ENCODE data around the gene ECE1. TPM values are rescaled to one million over a fixed set of nuclear protein-coding genes. Genes with fewer than 3 reads are reported as not detected.

Gene ECE1
- total and polyA plus RNA-seq, 2 experiments from 2014 or later: 82.3 to 100 TPM

- DNase-seq: no peak
- H3K4me2 ChIP-seq (ENCODE audit: unreplicated experiment): no peak overlapping the region
Observed at GRCh38 chr1:21239221-21239620, 51.0 kb downstream of the ECE1 start.

GRCh38 chr1:21238141-21238800, 52.0 kb downstream of the ECE1 start:
- Histone ChIP-seq H3K27ac (peak overlapping the region; percentile 43; the same call in 1 of the 2 replicates), H3K4me2 (ENCODE audit: unreplicated experiment) (no peak overlapping the region), H3K36me3 (ENCODE audit: low read depth) (peaks cover 24% of the 10 kb centered on the region; the same call in 1 of the 2 replicates), H3F3A (ENCODE audit: insufficient read depth) (peaks cover 29% of the 10 kb centered on the region), H3K27me3 (replicated peaks; ENCODE audit: insufficient read depth) (no peaks in the 10 kb centered on the region), H3K9me3 (ENCODE audit: low read depth) (no peaks in the 10 kb centered on the region), H3K4me3 (no peak overlapping the region), H3K9ac (no peak overlapping the region), H3K4me1 (ENCODE audit: insufficient read depth) (peaks cover 22% of the 10 kb centered on the region), H3K9me2 (ENCODE audit: insufficient read depth) (no peaks in the 10 kb centered on the region), H3K79me2 (ENCODE audit: insufficient read depth) (no peaks in the 10 kb centered on the region), H4K20me1 (ENCODE audit: insufficient read depth) (peaks cover 5% of the 10 kb centered on the region), H2AFZ (no peak overlapping the region)
- in situ Hi-C loops (cut with MboI): loop anchor here (10.0 to 25.0 kb wide), 3 partner anchors 127 to 427 kb away; partner anchors contain the start of gene RAP1GAP
- DNase-seq: peak; percentile 84
- TF ChIP-seq EZH2 (IDR thresholded peaks at IDR 0.05; ENCODE audit: insufficient read depth, poor library complexity, severe bottlenecking): no peak
- TF ChIP-seq EZH2phosphoT487 (IDR thresholded peaks at IDR 0.05; ENCODE audit: insufficient read depth, low read depth): no peak
- 64 to 66% methylated on average over 16 to 17 of the region's 17 CpGs for WGBS, 2 experiments (ENCODE audit: low coverage in 1 of 2, low lambda C conversion rate in 2 of 2, missing lambda C conversion rate in 2 of 2)

More at GRCh38 chr1:21239221-21239620, 51.0 kb downstream of the ECE1 start:
- Histone ChIP-seq H3K4me3 (no peak overlapping the region), H2AFZ (no peak overlapping the region), H3K79me2 (ENCODE audit: insufficient read depth) (no peaks in the 10 kb centered on the region), H3F3A (ENCODE audit: insufficient read depth) (peaks cover 29% of the 10 kb centered on the region), H3K27me3 (replicated peaks; ENCODE audit: insufficient read depth) (no peaks in the 10 kb centered on the region), H3K27ac (peak overlapping the region; percentile 43; the same call in 1 of the 2 replicates), H3K9ac (no peak overlapping the region), H4K20me1 (ENCODE audit: insufficient read depth) (peaks cover 5% of the 10 kb centered on the region), H3K9me3 (ENCODE audit: low read depth) (no peaks in the 10 kb centered on the region), H3K9me2 (ENCODE audit: insufficient read depth) (no peaks in the 10 kb centered on the region), H3K4me1 (ENCODE audit: insufficient read depth) (peaks cover 22% of the 10 kb centered on the region), H3K36me3 (ENCODE audit: low read depth) (peaks cover 24% of the 10 kb centered on the region; the same call in 1 of the 2 replicates)
- TF ChIP-seq EZH2phosphoT487 (IDR thresholded peaks at IDR 0.05; ENCODE audit: insufficient read depth, low read depth) (no peak), EZH2 (IDR thresholded peaks at IDR 0.05; ENCODE audit: insufficient read depth, poor library complexity, severe bottlenecking) (no peak)
- in situ Hi-C loops (cut with MboI): loop anchor here (10.0 to 25.0 kb wide), 3 partner anchors 126 to 426 kb away; partner anchors contain the start of gene RAP1GAP
- WGBS, 2 experiments (ENCODE audit: low coverage in 1 of 2, low lambda C conversion rate in 2 of 2, missing lambda C conversion rate in 2 of 2): 84 to 87% methylated on average over 10 of the region's 10 CpGs

- Histone ChIP-seq H3K4me2 (ENCODE audit: unreplicated experiment) (no peak overlapping the region), H3K4me1 (ENCODE audit: insufficient read depth) (peaks cover 22% of the 10 kb centered on the region), H2AFZ (no peak overlapping the region), H3K4me3 (no peak overlapping the region), H3K9me3 (ENCODE audit: low read depth) (no peaks in the 10 kb centered on the region), H3K9ac (no peak overlapping the region), H3F3A (ENCODE audit: insufficient read depth) (peaks cover 29% of the 10 kb centered on the region), H3K36me3 (ENCODE audit: low read depth) (peaks cover 27% of the 10 kb centered on the region; the same call in 1 of the 2 replicates), H3K27me3 (replicated peaks; ENCODE audit: insufficient read depth) (no peaks in the 10 kb centered on the region), H3K27ac (no peak overlapping the region), H3K79me2 (ENCODE audit: insufficient read depth) (no peaks in the 10 kb centered on the region), H4K20me1 (ENCODE audit: insufficient read depth) (peaks cover 5% of the 10 kb centered on the region), H3K9me2 (ENCODE audit: insufficient read depth) (no peaks in the 10 kb centered on the region)
- TF ChIP-seq EZH2phosphoT487 (IDR thresholded peaks at IDR 0.05; ENCODE audit: insufficient read depth, low read depth) (no peak), EZH2 (IDR thresholded peaks at IDR 0.05; ENCODE audit: insufficient read depth, poor library complexity, severe bottlenecking) (no peak)
- WGBS, 2 experiments (ENCODE audit: low coverage in 1 of 2, low lambda C conversion rate in 2 of 2, missing lambda C conversion rate in 2 of 2): 81 to 82% methylated on average over 12 of the region's 12 CpGs
- no peak for DNase-seq
- in situ Hi-C loops (cut with MboI): loop anchor here (10.0 to 25.0 kb wide), 3 partner anchors 127 to 427 kb away; partner anchors contain the start of gene RAP1GAP
Observed at GRCh38 chr1:21237446-21238088, 52.7 kb downstream of the ECE1 start.

- Histone ChIP-seq H3K4me2 (ENCODE audit: unreplicated experiment) (no peak overlapping the region), H3K36me3 (ENCODE audit: low read depth) (peaks cover 28% of the 10 kb centered on the region), H3F3A (ENCODE audit: insufficient read depth) (peaks cover 29% of the 10 kb centered on the region), H3K4me3 (no peak overlapping the region), H3K9ac (no peak overlapping the region), H4K20me1 (ENCODE audit: insufficient read depth) (peaks cover 5% of the 10 kb centered on the region; the same call in 1 of the 2 replicates), H3K27me3 (replicated peaks; ENCODE audit: insufficient read depth) (no peaks in the 10 kb centered on the region), H3K9me3 (ENCODE audit: low read depth) (no peaks in the 10 kb centered on the region), H3K79me2 (ENCODE audit: insufficient read depth) (no peaks in the 10 kb centered on the region), H3K9me2 (ENCODE audit: insufficient read depth) (no peaks in the 10 kb centered on the region), H3K27ac (no peak overlapping the region), H2AFZ (no peak overlapping the region), H3K4me1 (ENCODE audit: insufficient read depth) (peaks cover 22% of the 10 kb centered on the region)
- TF ChIP-seq EZH2phosphoT487 (IDR thresholded peaks at IDR 0.05; ENCODE audit: insufficient read depth, low read depth) (no peak), EZH2 (IDR thresholded peaks at IDR 0.05; ENCODE audit: insufficient read depth, poor library complexity, severe bottlenecking) (no peak)
- DNase-seq: no peak
- 96 to 98% methylated on average over 23 to 25 of the region's 25 CpGs for WGBS, 2 experiments (ENCODE audit: low coverage in 1 of 2, low lambda C conversion rate in 2 of 2, missing lambda C conversion rate in 2 of 2)
- in situ Hi-C loops (cut with MboI): loop anchor here (10.0 to 25.0 kb wide), 3 partner anchors 129 to 429 kb away; partner anchors contain the start of gene RAP1GAP
Observed at GRCh38 chr1:21236178-21236577, 54.1 kb downstream of the ECE1 start.
